Suprapubic skin (tissue), 4 donors: ENCODE data around the gene CHRM1. TPM values are rescaled to one million over a fixed set of nuclear protein-coding genes. Genes with fewer than 3 reads are reported as not detected.

Source experiments
- DNase-seq, 2 donors: peaks; one replicate each; pipeline ENCODE4 v3.0.0-alpha.2; 2019; ENCODE audit warnings: low spot score in 2 of 2
- H3K27ac ChIP-seq: fragments of 200-600 bp; sonication (generic); one replicate; pipeline ENCODE4 v1.5.1; 2019
- H3K27me3 ChIP-seq: fragments of 200-600 bp; sonication (generic); one replicate; pipeline ENCODE4 v1.5.1; 2019
- H3K36me3 ChIP-seq: fragments of 200-600 bp; sonication (generic); one replicate; pipeline ENCODE4 v1.5.1; 2019
- H3K4me1 ChIP-seq: fragments of 200-600 bp; sonication (generic); one replicate; pipeline ENCODE4 v1.5.1; 2019
- H3K4me3 ChIP-seq: fragments of 200-600 bp; sonication (generic); one replicate; pipeline ENCODE4 v1.5.1; 2019; ENCODE audit warnings: mild to moderate bottlenecking
- H3K9me3 ChIP-seq: fragments of 200-600 bp; sonication (generic); one replicate; pipeline ENCODE4 v1.5.1; 2019
- EP300 ChIP-seq: sonication (generic); formaldehyde crosslinking; IDR thresholded peaks from one replicate; pipeline ENCODE4 v1.6.1; 2017; ENCODE audit warnings: antibody characterized with exemption
- POLR2A ChIP-seq, 2 donors: fragments of 450-650 bp; IDR thresholded peaks; one replicate each; pipeline ENCODE4 v1.6.1; 2017; ENCODE audit warnings: antibody characterized with exemption in 2 of 2, mild to moderate bottlenecking in 2 of 2, moderate library complexity in 2 of 2
- POLR2AphosphoS5 ChIP-seq, 3 donors: sonication (generic); formaldehyde crosslinking; IDR thresholded peaks; one replicate each; pipeline ENCODE4 v1.6.1; 2017; ENCODE audit warnings: antibody characterized with exemption in 3 of 3
- WGBS: methylation state at CpG from one replicate; pipeline ENCODE4 v1.1.5; 2018; 5-methylcytosine and 5-hydroxymethylcytosine counted together
- total RNA-seq, 4 donors: library from RNA; depleted of rRNA; stranded (reverse); fragments of >200 nt; gene quantifications; one replicate each; pipeline ENCODE4 v1.1.0, GENCODE V29; 2016
- TF ChIP-seq, protein P1 (sequence below), 2 donors: fragments of 200-600 bp in 1 of 2; fragments of 450-650 bp in 1 of 2; sonication (generic) in 1 of 2; IDR thresholded peaks; one replicate each; pipeline ENCODE4 v1.5.1; 2016 to 2019; ENCODE audit warnings: antibody characterized with exemption in 2 of 2, mild to moderate bottlenecking in 1 of 2, moderate library complexity in 1 of 2

The CHRM1 gene
- total RNA-seq, 4 donors from 2014 or later = 2.5 to 5.4 (median 4.5) TPM

DNA sequence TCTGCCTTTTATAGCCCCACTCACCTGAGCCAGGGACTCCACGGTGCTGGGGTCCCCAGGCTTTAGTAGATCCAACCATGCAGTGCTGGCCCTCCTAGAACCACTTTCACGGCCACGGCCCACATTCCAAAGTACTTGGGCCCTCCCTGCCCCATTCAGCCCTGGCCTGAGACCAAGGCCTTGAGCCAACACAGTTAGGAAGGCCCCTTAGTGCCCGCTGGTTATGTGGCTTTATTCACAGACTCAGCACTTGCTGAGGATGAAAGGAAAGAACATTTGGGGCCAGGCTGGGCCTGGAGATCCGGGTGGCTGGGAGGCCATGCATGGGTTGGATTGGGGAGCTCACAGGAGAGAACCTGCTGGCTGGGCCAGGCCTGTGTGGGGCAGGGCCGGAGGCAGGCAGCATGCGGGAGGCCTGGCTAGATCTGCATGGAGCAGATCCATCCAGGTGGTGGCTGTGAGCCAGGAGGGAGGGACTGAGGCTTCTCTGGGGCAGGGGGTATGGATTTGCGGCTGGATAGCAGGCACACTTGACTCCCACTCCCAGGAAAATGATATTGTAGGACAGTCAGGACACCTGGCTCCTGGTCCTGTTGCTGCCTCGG is 12.6 kb downstream of the CHRM1 start:
- Histone ChIP-seq H3K27me3 (no peaks in the 10 kb centered on the region), H3K4me1 (peaks cover 27% of the 10 kb centered on the region), H3K9me3 (no peaks in the 10 kb centered on the region), H3K36me3 (no peaks in the 10 kb centered on the region), H3K4me3 (peak overlapping the region; percentile 0), H3K27ac (peak overlapping the region; percentile 61)
- DNase-seq = no peak
- 44% methylated on average over 9 of the region's 9 CpGs for WGBS
- TF ChIP-seq, protein P1, sequence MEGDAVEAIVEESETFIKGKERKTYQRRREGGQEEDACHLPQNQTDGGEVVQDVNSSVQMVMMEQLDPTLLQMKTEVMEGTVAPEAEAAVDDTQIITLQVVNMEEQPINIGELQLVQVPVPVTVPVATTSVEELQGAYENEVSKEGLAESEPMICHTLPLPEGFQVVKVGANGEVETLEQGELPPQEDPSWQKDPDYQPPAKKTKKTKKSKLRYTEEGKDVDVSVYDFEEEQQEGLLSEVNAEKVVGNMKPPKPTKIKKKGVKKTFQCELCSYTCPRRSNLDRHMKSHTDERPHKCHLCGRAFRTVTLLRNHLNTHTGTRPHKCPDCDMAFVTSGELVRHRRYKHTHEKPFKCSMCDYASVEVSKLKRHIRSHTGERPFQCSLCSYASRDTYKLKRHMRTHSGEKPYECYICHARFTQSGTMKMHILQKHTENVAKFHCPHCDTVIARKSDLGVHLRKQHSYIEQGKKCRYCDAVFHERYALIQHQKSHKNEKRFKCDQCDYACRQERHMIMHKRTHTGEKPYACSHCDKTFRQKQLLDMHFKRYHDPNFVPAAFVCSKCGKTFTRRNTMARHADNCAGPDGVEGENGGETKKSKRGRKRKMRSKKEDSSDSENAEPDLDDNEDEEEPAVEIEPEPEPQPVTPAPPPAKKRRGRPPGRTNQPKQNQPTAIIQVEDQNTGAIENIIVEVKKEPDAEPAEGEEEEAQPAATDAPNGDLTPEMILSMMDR (IDR thresholded peaks at IDR 0.05) = no peak
- TF ChIP-seq POLR2AphosphoS5 (IDR thresholded peaks at IDR 0.05) (no peak), EP300 (no peak), POLR2A (IDR thresholded peaks at IDR 0.05) (no peak)

DNA sequence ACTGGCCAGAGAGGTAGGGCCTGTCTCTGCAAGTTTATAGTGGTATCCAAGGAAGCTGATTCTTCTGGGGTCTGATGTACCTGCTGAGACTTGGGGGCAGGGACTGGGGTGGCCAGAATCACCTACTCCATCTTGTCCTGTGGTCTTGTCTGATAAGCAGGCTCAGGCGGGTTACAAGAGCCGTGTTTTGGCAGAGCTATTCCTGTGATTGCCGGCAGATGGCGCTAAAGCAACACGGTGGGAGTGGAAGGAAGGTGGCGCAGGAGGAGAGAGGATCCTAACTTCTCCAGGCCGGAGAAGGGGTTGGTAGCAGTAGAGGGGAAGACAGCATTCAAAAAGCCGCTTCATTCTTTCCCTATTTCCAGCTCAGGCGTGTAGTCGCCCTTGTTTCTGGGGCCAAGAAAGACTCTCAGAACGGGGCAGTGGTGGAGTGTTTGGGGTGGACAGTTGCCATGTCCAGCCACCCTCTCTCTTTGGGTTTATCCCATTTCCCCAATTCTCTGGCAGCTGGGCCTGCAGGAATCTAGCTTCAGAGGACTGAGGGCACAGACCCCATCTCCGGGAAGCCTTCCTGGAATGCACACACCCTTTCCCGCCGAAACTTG is 15.1 kb downstream of the CHRM1 start:
- H3K27ac ChIP-seq = no peak overlapping the region
- peak in 1 of 2 donors; percentile 85 for DNase-seq
- H3K9me3 ChIP-seq = no peaks in the 10 kb centered on the region
- no peaks in the 10 kb centered on the region for H3K27me3 ChIP-seq
- H3K4me1 ChIP-seq = peaks cover 27% of the 10 kb centered on the region
- H3K4me3 ChIP-seq = no peak overlapping the region
- 19% methylated on average over 14 of the region's 14 CpGs for WGBS
- TF ChIP-seq EP300 = no peak
- TF ChIP-seq, protein P1 (IDR thresholded peaks at IDR 0.05) = peak; percentile 95 to 98
- no peaks in the 10 kb centered on the region for H3K36me3 ChIP-seq

DNA sequence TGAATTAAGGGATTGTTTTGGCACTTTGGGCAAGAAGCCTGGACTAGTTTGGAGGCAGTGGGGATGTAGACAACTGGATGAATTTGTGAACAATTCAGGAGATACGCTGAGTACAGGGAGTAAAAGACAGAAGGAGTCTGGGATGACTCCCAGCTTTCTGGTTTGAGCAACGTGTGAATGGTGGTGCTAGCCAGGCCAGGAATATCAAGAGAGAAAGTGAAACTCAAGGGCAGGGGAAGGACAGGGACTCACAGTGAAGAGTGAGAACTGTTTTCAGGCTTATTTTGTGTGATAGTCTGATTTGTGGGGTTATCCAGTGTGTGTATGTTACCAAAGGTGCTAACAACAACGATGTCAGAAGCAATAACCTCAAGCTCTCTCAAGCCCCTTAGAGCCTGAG is 15.9 kb downstream of the CHRM1 start:
- no peak for DNase-seq
- 27% methylated on average over 3 of the region's 3 CpGs for WGBS
- no peak overlapping the region for H3K4me3 ChIP-seq

DNA sequence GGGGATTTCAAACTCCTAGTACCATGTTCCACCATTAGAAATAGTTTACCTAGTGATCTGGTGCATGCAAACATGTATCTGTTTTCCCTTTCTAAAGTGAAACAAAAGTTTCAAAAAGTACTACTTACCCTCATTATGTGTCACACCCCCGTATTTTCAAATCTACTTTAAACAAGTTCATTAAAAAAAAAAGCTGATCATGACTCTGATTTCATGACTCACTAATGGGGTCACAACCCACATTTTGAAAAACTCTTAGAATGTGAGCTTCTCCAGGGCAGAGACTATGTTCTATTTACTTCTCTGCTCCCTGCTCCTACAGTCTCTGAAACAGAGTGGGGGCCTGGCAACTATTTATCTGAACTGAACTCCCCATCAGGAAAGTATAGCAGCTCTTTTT is 18.2 kb downstream of the CHRM1 start:
- Histone ChIP-seq H3K36me3 (no peaks in the 10 kb centered on the region), H3K4me3 (no peak overlapping the region), H3K27me3 (no peaks in the 10 kb centered on the region), H3K9me3 (no peaks in the 10 kb centered on the region), H3K4me1 (peaks cover 6% of the 10 kb centered on the region), H3K27ac (no peak overlapping the region)
- no peak for DNase-seq
- WGBS = 40% methylated on average over 1 of the region's 1 CpG
- TF ChIP-seq, protein P1 (IDR thresholded peaks at IDR 0.05) = no peak
- TF ChIP-seq POLR2A (IDR thresholded peaks at IDR 0.05) (no peak), EP300 (no peak), POLR2AphosphoS5 (IDR thresholded peaks at IDR 0.05) (no peak)

More for the DNA sequence above, 15.9 kb downstream of the CHRM1 start:
- H3K27ac ChIP-seq = no peak overlapping the region
- H3K27me3 ChIP-seq = no peaks in the 10 kb centered on the region
- TF ChIP-seq POLR2A (IDR thresholded peaks at IDR 0.05) = no peak
- TF ChIP-seq POLR2AphosphoS5 (IDR thresholded peaks at IDR 0.05) = no peak
- TF ChIP-seq, protein P1 (IDR thresholded peaks at IDR 0.05) = no peak
- no peak for TF ChIP-seq EP300
- peaks cover 27% of the 10 kb centered on the region for H3K4me1 ChIP-seq
- H3K36me3 ChIP-seq = no peaks in the 10 kb centered on the region
- H3K9me3 ChIP-seq = no peaks in the 10 kb centered on the region

DNA sequence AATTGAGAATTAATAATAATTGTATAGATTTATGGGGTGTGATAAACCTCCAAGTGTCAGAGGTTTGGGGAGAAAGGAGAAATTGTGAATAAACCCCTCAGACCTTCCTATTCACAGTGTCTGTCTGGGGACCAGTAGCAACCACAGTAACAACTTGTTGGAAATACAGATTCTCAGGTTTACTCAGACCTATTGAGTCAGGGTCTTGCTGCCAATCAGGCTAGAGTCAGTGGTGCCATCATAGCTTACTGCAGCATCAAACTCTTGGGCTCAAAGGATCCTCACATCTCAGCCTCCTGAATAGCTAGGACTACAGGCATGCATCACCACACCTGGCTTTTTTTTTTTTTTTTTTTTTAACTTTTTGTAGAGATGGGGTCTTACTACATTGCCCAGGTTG is 23.1 kb downstream of the CHRM1 start:
- no peaks in the 10 kb centered on the region for H3K27me3 ChIP-seq
- no peaks in the 10 kb centered on the region for H3K4me1 ChIP-seq
- H3K36me3 ChIP-seq = no peaks in the 10 kb centered on the region
- no peak overlapping the region for H3K4me3 ChIP-seq
- no peak overlapping the region for H3K27ac ChIP-seq
- DNase-seq = no peak
- H3K9me3 ChIP-seq = no peaks in the 10 kb centered on the region
- TF ChIP-seq POLR2A (IDR thresholded peaks at IDR 0.05) (no peak), EP300 (no peak), POLR2AphosphoS5 (IDR thresholded peaks at IDR 0.05) (no peak)
- TF ChIP-seq, protein P1 (IDR thresholded peaks at IDR 0.05) = no peak
